ENCODE results near the gene CNTRL. TPM values are rescaled to one million over a fixed set of nuclear protein-coding genes. Genes with fewer than 3 reads are reported as not detected.

Gene CNTRL
- total and polyA plus RNA-seq, 2 donors (not counting 1 experiment from before 2014, with no cell fraction given) = 3.8 to 6.8 TPM

DNA sequence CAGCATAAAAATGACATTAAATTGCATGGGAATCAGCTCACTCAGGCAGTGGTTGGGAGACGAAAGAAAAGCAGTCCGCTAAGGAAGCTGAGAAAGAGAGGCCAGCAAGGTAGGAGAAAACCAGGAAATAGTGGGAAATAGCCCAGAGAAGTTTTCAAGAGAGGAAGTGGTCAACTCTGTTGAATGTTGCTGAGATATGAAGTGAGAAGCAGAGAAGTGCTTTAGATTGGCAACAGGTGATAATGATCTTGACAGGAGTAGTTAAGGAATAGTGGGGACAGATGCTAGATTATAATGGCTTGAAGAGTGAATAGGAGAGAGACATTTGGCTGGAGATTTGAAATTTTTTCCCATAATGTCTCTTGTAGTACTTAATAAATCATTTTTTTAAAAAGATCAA is 30.8 kb downstream of the CNTRL start:
- Histone ChIP-seq H3K4me2 (ENCODE audit: extremely low read depth, insufficient read depth, low read length) (no peak overlapping the region), H3K79me2 (ENCODE audit: control insufficient read depth, insufficient read depth, low read length) (no peaks in the 10 kb centered on the region), H3K36me3 (ENCODE audit: control insufficient read depth, insufficient read depth, low read length) (no peaks in the 10 kb centered on the region), H3K9ac (ENCODE audit: insufficient read depth, low read length) (no peak overlapping the region), H3K9me3 (ENCODE audit: control insufficient read depth, insufficient read depth, low read depth, low read length) (no peaks in the 10 kb centered on the region), H3K4me1 (ENCODE audit: control insufficient read depth, extremely low read depth, insufficient read depth, low read length) (no peaks in the 10 kb centered on the region), H3K4me3 (replicated peaks in 1 of 4; ENCODE audit: control extremely low read depth in 1 of 4, insufficient read depth in 1 of 4, low read depth in 3 of 4, low read length in 4 of 4) (no peak overlapping the region), H3K27ac (ENCODE audit: insufficient read depth, low read length) (no peak overlapping the region), H4K20me1 (ENCODE audit: control insufficient read depth, extremely low read depth, insufficient read depth, low read length) (no peaks in the 10 kb centered on the region), H2AFZ (ENCODE audit: low read length) (no peak overlapping the region), H3K27me3 (ENCODE audit: control insufficient read depth, insufficient read depth, low read length) (no peaks in the 10 kb centered on the region)
- TF ChIP-seq EZH2 (IDR thresholded peaks at IDR 0.05; ENCODE audit: low read length, missing control alignments) = no peak
- TF ChIP-seq, protein P1, sequence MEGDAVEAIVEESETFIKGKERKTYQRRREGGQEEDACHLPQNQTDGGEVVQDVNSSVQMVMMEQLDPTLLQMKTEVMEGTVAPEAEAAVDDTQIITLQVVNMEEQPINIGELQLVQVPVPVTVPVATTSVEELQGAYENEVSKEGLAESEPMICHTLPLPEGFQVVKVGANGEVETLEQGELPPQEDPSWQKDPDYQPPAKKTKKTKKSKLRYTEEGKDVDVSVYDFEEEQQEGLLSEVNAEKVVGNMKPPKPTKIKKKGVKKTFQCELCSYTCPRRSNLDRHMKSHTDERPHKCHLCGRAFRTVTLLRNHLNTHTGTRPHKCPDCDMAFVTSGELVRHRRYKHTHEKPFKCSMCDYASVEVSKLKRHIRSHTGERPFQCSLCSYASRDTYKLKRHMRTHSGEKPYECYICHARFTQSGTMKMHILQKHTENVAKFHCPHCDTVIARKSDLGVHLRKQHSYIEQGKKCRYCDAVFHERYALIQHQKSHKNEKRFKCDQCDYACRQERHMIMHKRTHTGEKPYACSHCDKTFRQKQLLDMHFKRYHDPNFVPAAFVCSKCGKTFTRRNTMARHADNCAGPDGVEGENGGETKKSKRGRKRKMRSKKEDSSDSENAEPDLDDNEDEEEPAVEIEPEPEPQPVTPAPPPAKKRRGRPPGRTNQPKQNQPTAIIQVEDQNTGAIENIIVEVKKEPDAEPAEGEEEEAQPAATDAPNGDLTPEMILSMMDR (conservative IDR thresholded peaks at IDR 0.05 in 1 of 2, IDR thresholded peaks at IDR 0.05 in 1 of 2; ENCODE audit: low read depth in 1 of 2, low read length in 2 of 2) = no peak
- no peak for DNase-seq (ENCODE audit: low read depth in 2 of 2)

DNA sequence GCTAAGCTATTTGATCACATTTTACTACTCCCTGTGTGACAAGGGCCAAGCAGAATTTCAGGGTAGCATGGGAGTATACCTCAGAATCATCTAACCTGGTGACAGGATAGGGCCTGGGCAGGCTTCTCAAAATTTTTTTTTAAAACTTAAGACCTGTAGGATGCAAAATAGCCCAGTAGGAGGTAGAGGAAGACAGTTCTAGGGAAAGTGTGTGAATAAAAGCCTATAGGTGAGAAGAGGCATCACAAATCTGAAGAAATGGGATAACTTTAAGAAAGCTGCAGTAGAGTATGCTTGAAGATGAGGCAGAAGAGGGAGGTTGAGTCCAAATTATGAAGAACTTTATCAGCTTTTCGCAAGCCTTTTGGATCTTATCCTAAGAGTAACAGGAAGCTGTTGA is 32.3 kb downstream of the CNTRL start:
- Histone ChIP-seq H4K20me1 (ENCODE audit: control insufficient read depth, extremely low read depth, insufficient read depth, low read length) (no peaks in the 10 kb centered on the region), H3K27me3 (ENCODE audit: control insufficient read depth, insufficient read depth, low read length) (no peaks in the 10 kb centered on the region), H3K79me2 (ENCODE audit: control insufficient read depth, insufficient read depth, low read length) (no peaks in the 10 kb centered on the region), H3K4me2 (ENCODE audit: extremely low read depth, insufficient read depth, low read length) (no peak overlapping the region), H3K36me3 (ENCODE audit: control insufficient read depth, insufficient read depth, low read length) (no peaks in the 10 kb centered on the region), H3K4me1 (ENCODE audit: control insufficient read depth, extremely low read depth, insufficient read depth, low read length) (no peaks in the 10 kb centered on the region), H3K9ac (ENCODE audit: insufficient read depth, low read length) (no peak overlapping the region), H3K4me3 (replicated peaks in 1 of 4; ENCODE audit: control extremely low read depth in 1 of 4, insufficient read depth in 1 of 4, low read depth in 3 of 4, low read length in 4 of 4) (no peak overlapping the region), H3K9me3 (ENCODE audit: control insufficient read depth, insufficient read depth, low read depth, low read length) (no peaks in the 10 kb centered on the region), H2AFZ (ENCODE audit: low read length) (no peak overlapping the region), H3K27ac (ENCODE audit: insufficient read depth, low read length) (no peak overlapping the region)
- no peak for DNase-seq (ENCODE audit: low read depth in 2 of 2)
- TF ChIP-seq, protein P1 (conservative IDR thresholded peaks at IDR 0.05 in 1 of 2, IDR thresholded peaks at IDR 0.05 in 1 of 2; ENCODE audit: low read depth in 1 of 2, low read length in 2 of 2) = no peak
- TF ChIP-seq EZH2 (IDR thresholded peaks at IDR 0.05; ENCODE audit: low read length, missing control alignments) = no peak

DNA sequence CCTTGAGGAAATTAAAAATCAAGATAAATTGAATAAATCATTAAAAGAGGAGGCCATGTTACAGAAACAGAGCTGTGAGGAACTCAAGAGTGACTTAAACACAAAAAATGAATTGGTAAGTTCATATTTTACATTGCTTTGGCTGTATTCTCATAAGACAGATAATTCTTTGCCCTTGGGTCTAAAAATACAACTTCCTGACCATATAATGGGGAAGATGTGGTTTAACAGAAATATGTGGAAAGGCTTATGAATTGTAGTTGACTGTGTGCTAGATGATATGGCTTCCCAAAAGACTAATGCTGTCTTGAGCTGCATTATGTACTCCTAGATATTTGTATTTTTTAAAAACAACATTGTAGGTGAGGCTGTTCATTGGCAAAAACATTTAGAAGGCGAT is 33.1 kb downstream of the CNTRL start:
- DNase-seq (ENCODE audit: low read depth in 2 of 2) = no peak

More for the DNA sequence above, 33.1 kb downstream of the CNTRL start:
- H3K9ac ChIP-seq (ENCODE audit: insufficient read depth, low read length) = no peak overlapping the region
- no peaks in the 10 kb centered on the region for H3K36me3 ChIP-seq (ENCODE audit: control insufficient read depth, insufficient read depth, low read length)
- no peaks in the 10 kb centered on the region for H3K4me1 ChIP-seq (ENCODE audit: control insufficient read depth, extremely low read depth, insufficient read depth, low read length)
- H3K4me2 ChIP-seq (ENCODE audit: extremely low read depth, insufficient read depth, low read length) = no peak overlapping the region
- H4K20me1 ChIP-seq (ENCODE audit: control insufficient read depth, extremely low read depth, insufficient read depth, low read length) = no peaks in the 10 kb centered on the region
- H3K9me3 ChIP-seq (ENCODE audit: control insufficient read depth, insufficient read depth, low read depth, low read length) = no peaks in the 10 kb centered on the region
- TF ChIP-seq, protein P1 (conservative IDR thresholded peaks at IDR 0.05 in 1 of 2, IDR thresholded peaks at IDR 0.05 in 1 of 2; ENCODE audit: low read depth in 1 of 2, low read length in 2 of 2) = no peak
- TF ChIP-seq EZH2 (IDR thresholded peaks at IDR 0.05; ENCODE audit: low read length, missing control alignments) = no peak
- no peak overlapping the region for H3K4me3 ChIP-seq (replicated peaks in 1 of 4; ENCODE audit: control extremely low read depth in 1 of 4, insufficient read depth in 1 of 4, low read depth in 3 of 4, low read length in 4 of 4)
- no peak overlapping the region for H2AFZ ChIP-seq (ENCODE audit: low read length)
- no peaks in the 10 kb centered on the region for H3K79me2 ChIP-seq (ENCODE audit: control insufficient read depth, insufficient read depth, low read length)
- H3K27ac ChIP-seq (ENCODE audit: insufficient read depth, low read length) = no peak overlapping the region
- H3K27me3 ChIP-seq (ENCODE audit: control insufficient read depth, insufficient read depth, low read length) = no peaks in the 10 kb centered on the region
